Measurements from ENCODE around the gene SH3RF1. TPM values are rescaled to one million over a fixed set of nuclear protein-coding genes. Genes with fewer than 3 reads are reported as not detected.

SH3RF1 gene
- total RNA-seq, 2 donors from 2014 or later = 37.6 to 68.8 TPM

GRCh38 chr4:169239221-169239905, 31.4 kb downstream of the SH3RF1 start:
- no peak overlapping the region for H3K4me3 ChIP-seq (ENCODE audit: low read length)
- 67 to 81% methylated on average over 5 to 7 of the region's 7 CpGs for WGBS, 2 experiments (ENCODE audit: insufficient coverage in 1 of 2, insufficient read length in 1 of 2)
- H3K9ac ChIP-seq (ENCODE audit: extremely low read depth, low read length, poor library complexity, severe bottlenecking) = no peak overlapping the region
- Mint-ChIP-seq H3K4me1 (peaks cover 10% of the 10 kb centered on the region), H3K36me3 (ENCODE audit: low read depth) (peaks cover 15% of the 10 kb centered on the region), H3K27ac (no peak overlapping the region), H3K4me3 (no peak overlapping the region), H3K9me3 (no peaks in the 10 kb centered on the region), H3K27me3 (ENCODE audit: insufficient read depth) (no peaks in the 10 kb centered on the region)
- H3K4me1 ChIP-seq (ENCODE audit: control insufficient read depth, insufficient read depth, low read length) = no peaks in the 10 kb centered on the region
- no peak for DNase-seq
- peaks cover 42% of the 10 kb centered on the region for H3K36me3 ChIP-seq (ENCODE audit: control insufficient read depth, insufficient read depth, low read length)
- TF ChIP-seq CTCF (conservative IDR thresholded peaks at IDR 0.05) = no peak
- no peaks in the 10 kb centered on the region for H3K27me3 ChIP-seq (ENCODE audit: control insufficient read depth, insufficient read depth, low read length, poor library complexity, severe bottlenecking)
- no peak overlapping the region for H3K27ac ChIP-seq (ENCODE audit: low read depth, low read length)
- peaks cover 5% of the 10 kb centered on the region for H3K9me3 ChIP-seq (ENCODE audit: control insufficient read depth, low read length)

GRCh38 chr4:169238445-169238844, 32.3 kb downstream of the SH3RF1 start:
- 94 to 100% methylated on average over 1 of the region's 1 CpG for WGBS, 2 experiments (ENCODE audit: insufficient coverage in 1 of 2, insufficient read length in 1 of 2)
- H3K27me3 Mint-ChIP-seq (ENCODE audit: insufficient read depth) = no peaks in the 10 kb centered on the region
- H3K4me3 Mint-ChIP-seq = no peak overlapping the region
- no peak overlapping the region for H3K9ac ChIP-seq (ENCODE audit: extremely low read depth, low read length, poor library complexity, severe bottlenecking)
- no peak for TF ChIP-seq CTCF (conservative IDR thresholded peaks at IDR 0.05)
- no peak overlapping the region for H3K4me3 ChIP-seq (ENCODE audit: low read length)
- peaks cover 42% of the 10 kb centered on the region for H3K36me3 ChIP-seq (ENCODE audit: control insufficient read depth, insufficient read depth, low read length)
- no peak for DNase-seq
- peaks cover 5% of the 10 kb centered on the region for H3K9me3 ChIP-seq (ENCODE audit: control insufficient read depth, low read length)
- no peaks in the 10 kb centered on the region for H3K27me3 ChIP-seq (ENCODE audit: control insufficient read depth, insufficient read depth, low read length, poor library complexity, severe bottlenecking)
- H3K4me1 Mint-ChIP-seq = peaks cover 4% of the 10 kb centered on the region
- H3K4me1 ChIP-seq (ENCODE audit: control insufficient read depth, insufficient read depth, low read length) = no peaks in the 10 kb centered on the region
- H3K36me3 Mint-ChIP-seq (ENCODE audit: low read depth) = peaks cover 13% of the 10 kb centered on the region
- no peaks in the 10 kb centered on the region for H3K9me3 Mint-ChIP-seq
- no peak overlapping the region for H3K27ac ChIP-seq (ENCODE audit: low read depth, low read length)
- H3K27ac Mint-ChIP-seq = no peak overlapping the region

- H3K9ac ChIP-seq (ENCODE audit: extremely low read depth, low read length, poor library complexity, severe bottlenecking) = no peak overlapping the region
Measured at GRCh38 chr4:169236873-169237626, 33.7 kb downstream of the SH3RF1 start.

More at GRCh38 chr4:169236873-169237626, 33.7 kb downstream of the SH3RF1 start:
- H3K4me3 Mint-ChIP-seq = no peak overlapping the region
- H3K27me3 Mint-ChIP-seq (ENCODE audit: insufficient read depth) = no peaks in the 10 kb centered on the region
- peaks cover 4% of the 10 kb centered on the region for H3K4me1 Mint-ChIP-seq
- Histone ChIP-seq H3K9me3 (ENCODE audit: control insufficient read depth, low read length) (no peaks in the 10 kb centered on the region), H3K27me3 (ENCODE audit: control insufficient read depth, insufficient read depth, low read length, poor library complexity, severe bottlenecking) (no peaks in the 10 kb centered on the region), H3K27ac (ENCODE audit: low read depth, low read length) (no peak overlapping the region), H3K4me1 (ENCODE audit: control insufficient read depth, insufficient read depth, low read length) (no peaks in the 10 kb centered on the region), H3K36me3 (ENCODE audit: control insufficient read depth, insufficient read depth, low read length) (peaks cover 38% of the 10 kb centered on the region), H3K4me3 (ENCODE audit: low read length) (no peak overlapping the region)
- WGBS, 2 experiments (ENCODE audit: insufficient coverage in 1 of 2, insufficient read length in 1 of 2) = 94 to 100% methylated on average over 3 to 6 of the region's 6 CpGs
- no peak overlapping the region for H3K27ac Mint-ChIP-seq
- no peak for TF ChIP-seq CTCF (conservative IDR thresholded peaks at IDR 0.05)
- DNase-seq = no peak
- H3K36me3 Mint-ChIP-seq (ENCODE audit: low read depth) = peaks cover 9% of the 10 kb centered on the region
- H3K9me3 Mint-ChIP-seq = no peaks in the 10 kb centered on the region

All from endodermal cell (in vitro differentiated cells).